Measurements from ENCODE around the gene ISG15.
A peak's percentile ranks its signal among the peaks of the same experiment; 100 is the strongest.

The ISG15 gene

DNA sequence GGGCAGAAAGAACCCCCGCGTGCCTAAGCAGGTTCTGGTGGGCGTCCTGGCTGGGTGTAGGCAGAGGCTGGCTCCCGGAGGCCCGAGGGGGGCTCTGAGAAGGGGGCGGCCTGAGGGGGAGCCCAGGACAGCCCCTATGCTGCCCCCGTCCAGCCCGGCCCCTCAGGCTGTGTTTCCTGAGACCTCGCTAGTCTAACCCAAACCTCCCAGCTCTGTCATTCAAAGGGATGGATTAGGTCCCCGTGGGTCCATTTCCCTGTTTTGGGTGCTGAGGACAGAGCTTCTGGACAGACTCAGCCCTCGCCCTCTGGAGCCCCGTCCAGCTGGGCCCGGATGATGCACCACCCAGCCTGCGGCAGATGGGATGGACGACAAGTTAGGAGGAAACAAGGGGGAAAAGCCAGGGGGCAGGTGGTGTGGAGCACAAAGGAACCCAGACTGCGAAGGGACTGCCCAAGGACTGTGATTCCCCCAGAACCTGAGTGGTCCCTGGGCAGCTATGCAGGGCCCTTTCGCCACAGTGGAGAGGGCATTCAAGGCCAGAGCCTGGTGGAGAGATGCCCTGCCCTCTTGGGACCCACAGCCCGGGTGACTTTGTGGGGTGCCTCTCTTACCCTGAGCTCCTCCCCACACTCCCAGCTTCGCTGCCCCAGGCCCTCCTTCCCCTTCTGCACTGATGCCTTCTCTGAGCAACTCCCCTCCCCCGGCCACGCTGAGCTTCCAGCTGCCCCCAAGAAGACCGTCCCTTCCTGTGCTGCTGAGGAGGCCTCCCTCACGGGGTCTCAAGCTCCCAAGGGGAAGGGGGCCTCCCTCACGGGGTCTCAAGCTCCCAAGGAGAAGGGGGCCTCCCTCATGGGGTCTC lies 16.2 kb upstream of the ISG15 start:
- no peak overlapping the region for H3K4me3 ChIP-seq (ENCODE audit: low read depth, low read length)
- H3K27me3 ChIP-seq (ENCODE audit: insufficient read depth, low read length), result peaks cover 3% of the 10 kb centered on the region; the same call in 1 of the 2 replicates
- H3K4me1 ChIP-seq (ENCODE audit: control insufficient read depth, insufficient read depth, low read length, unreplicated experiment), result no peaks in the 10 kb centered on the region
- H3K36me3 ChIP-seq (ENCODE audit: insufficient read depth, low read length), result no peaks in the 10 kb centered on the region
- H3K79me2 ChIP-seq (ENCODE audit: control insufficient read depth, insufficient read depth, low read length, unreplicated experiment), result peaks cover 5% of the 10 kb centered on the region
- no peak overlapping the region for H2AFZ ChIP-seq (ENCODE audit: low read length, unreplicated experiment)
- H3K27ac ChIP-seq (ENCODE audit: low read depth, low read length), result no peak overlapping the region

DNA sequence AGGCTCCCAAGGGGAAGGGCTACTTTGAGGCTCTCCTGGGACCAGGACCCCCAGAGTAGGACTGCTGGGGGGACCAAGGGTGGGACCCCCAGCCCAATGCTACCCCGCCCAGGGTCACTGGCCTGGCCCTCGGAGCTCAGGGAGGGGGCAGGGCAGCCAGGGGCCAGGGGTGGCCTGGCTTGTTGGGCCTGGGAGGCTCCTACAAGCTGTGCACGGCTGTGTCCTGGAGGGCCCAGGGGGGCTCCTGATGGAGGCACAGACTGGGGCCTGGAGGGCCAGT lies 15.6 kb upstream of the ISG15 start:
- no peaks in the 10 kb centered on the region for H3K4me1 ChIP-seq (ENCODE audit: control insufficient read depth, insufficient read depth, low read length, unreplicated experiment)
- H3K27ac ChIP-seq (ENCODE audit: low read depth, low read length), result no peak overlapping the region
- no peak overlapping the region for H2AFZ ChIP-seq (ENCODE audit: low read length, unreplicated experiment)
- no peak overlapping the region; the same call in 1 of the 2 replicates for H3K4me3 ChIP-seq (ENCODE audit: low read depth, low read length)
- H3K27me3 ChIP-seq (ENCODE audit: insufficient read depth, low read length), result peaks cover 3% of the 10 kb centered on the region; the same call in 1 of the 2 replicates
- H3K79me2 ChIP-seq (ENCODE audit: control insufficient read depth, insufficient read depth, low read length, unreplicated experiment), result peaks cover 5% of the 10 kb centered on the region
- H3K36me3 ChIP-seq (ENCODE audit: insufficient read depth, low read length), result no peaks in the 10 kb centered on the region

DNA sequence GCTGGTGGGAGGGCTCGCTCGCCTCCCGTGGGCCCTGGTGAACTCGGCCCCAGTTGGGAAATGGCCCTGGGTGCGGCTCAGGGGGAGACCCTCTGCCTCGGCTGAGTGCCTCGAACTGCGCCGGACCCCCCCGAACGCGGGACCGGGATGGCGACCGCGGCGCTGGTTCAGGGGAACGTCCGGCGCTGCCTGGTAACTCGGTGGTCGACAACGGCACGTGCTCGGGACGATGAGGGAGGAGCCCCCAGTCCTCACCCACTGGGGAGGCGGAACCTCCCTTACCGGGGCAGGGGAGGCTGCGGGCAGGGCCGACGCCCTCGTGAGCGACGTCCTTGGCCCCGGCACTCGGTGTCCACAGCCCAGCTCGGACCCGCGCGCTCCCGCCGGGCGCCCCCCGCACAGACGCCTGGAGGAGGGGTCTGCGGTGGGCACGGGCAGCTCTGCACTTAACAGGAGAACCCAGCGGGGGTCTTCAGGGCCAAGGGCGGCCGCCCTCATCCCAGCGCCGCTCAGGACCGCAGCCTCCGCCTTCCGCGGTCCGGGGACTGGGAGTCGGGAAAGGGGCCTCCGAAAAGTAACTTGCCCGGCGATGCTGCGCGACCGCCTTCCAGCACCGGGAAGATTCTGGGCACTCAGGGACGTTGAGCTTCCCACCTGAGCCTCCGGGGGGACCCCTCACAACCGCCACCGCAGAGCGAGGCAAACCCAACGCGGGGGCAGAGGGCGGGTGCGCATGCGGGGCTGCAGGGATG lies 15.1 kb upstream of the ISG15 start:
- H3K27ac ChIP-seq (ENCODE audit: low read depth, low read length), result no peak overlapping the region
- peak overlapping the region; percentile 97 for H3K4me3 ChIP-seq (ENCODE audit: low read depth, low read length)
- peaks cover 5% of the 10 kb centered on the region for H3K79me2 ChIP-seq (ENCODE audit: control insufficient read depth, insufficient read depth, low read length, unreplicated experiment)
- H2AFZ ChIP-seq (ENCODE audit: low read length, unreplicated experiment), result no peak overlapping the region
- no peaks in the 10 kb centered on the region for H3K36me3 ChIP-seq (ENCODE audit: insufficient read depth, low read length)
- H3K4me1 ChIP-seq (ENCODE audit: control insufficient read depth, insufficient read depth, low read length, unreplicated experiment), result no peaks in the 10 kb centered on the region
- peaks cover 3% of the 10 kb centered on the region; the same call in 1 of the 2 replicates for H3K27me3 ChIP-seq (ENCODE audit: insufficient read depth, low read length)

GRCh38 chr1:998745-998994 lies 14.6 kb upstream of the ISG15 start:
- no peaks in the 10 kb centered on the region for H3K36me3 ChIP-seq (ENCODE audit: insufficient read depth, low read length)
- H3K27me3 ChIP-seq (ENCODE audit: insufficient read depth, low read length), result peaks cover 3% of the 10 kb centered on the region; the same call in 1 of the 2 replicates
- no peak overlapping the region for H2AFZ ChIP-seq (ENCODE audit: low read length, unreplicated experiment)
- H3K4me1 ChIP-seq (ENCODE audit: control insufficient read depth, insufficient read depth, low read length, unreplicated experiment), result no peaks in the 10 kb centered on the region
- peak overlapping the region; percentile 97 for H3K4me3 ChIP-seq (ENCODE audit: low read depth, low read length)
- peak overlapping the region; percentile 99; the same call in 1 of the 2 replicates for H3K27ac ChIP-seq (ENCODE audit: low read depth, low read length)
- H3K79me2 ChIP-seq (ENCODE audit: control insufficient read depth, insufficient read depth, low read length, unreplicated experiment), result peaks cover 5% of the 10 kb centered on the region

DNA sequence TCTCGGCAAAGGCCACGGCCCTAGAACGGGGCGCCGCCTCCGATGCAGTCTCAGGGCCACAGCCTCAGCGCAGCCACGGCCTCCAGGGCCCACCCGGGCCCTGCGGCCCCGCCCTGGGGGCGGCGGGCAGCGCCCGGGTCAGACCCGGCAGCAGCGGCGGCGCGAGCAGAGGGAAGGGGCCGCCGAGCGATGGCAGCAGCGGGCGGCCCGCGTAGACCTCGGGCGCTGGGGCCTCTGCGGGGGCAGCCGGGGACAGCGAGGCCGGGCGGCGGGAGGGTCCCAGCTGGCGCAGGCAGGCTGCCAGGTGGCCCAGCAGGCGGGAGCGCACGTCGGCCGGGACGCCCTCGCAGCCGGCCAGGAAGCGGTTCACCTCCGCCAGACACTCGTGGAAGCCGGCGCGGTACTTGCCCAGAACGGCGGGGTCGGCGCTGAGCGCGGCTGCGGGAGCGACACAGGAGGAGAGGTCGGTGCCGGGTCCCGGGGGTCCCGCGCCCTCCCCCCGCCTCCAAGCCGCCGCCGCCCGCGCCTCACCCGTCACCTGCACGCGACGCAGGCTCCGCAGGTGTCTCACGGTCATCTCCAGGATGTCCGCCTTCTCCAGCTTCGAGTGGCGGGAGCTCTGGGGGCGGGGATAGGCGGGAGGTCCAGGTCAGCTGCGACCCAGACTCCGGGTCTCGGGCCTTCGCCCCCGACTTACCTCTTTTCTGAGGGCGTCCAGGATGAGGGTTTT lies 14.1 kb upstream of the ISG15 start:
- Histone ChIP-seq H2AFZ (ENCODE audit: low read length, unreplicated experiment) (no peak overlapping the region), H3K79me2 (ENCODE audit: control insufficient read depth, insufficient read depth, low read length, unreplicated experiment) (peaks cover 5% of the 10 kb centered on the region), H3K36me3 (ENCODE audit: insufficient read depth, low read length) (no peaks in the 10 kb centered on the region), H3K27me3 (ENCODE audit: insufficient read depth, low read length) (peaks cover 3% of the 10 kb centered on the region; the same call in 1 of the 2 replicates), H3K4me3 (ENCODE audit: low read depth, low read length) (peak overlapping the region; percentile 97), H3K4me1 (ENCODE audit: control insufficient read depth, insufficient read depth, low read length, unreplicated experiment) (no peaks in the 10 kb centered on the region), H3K27ac (ENCODE audit: low read depth, low read length) (peak overlapping the region; percentile 99; the same call in 1 of the 2 replicates)

DNA sequence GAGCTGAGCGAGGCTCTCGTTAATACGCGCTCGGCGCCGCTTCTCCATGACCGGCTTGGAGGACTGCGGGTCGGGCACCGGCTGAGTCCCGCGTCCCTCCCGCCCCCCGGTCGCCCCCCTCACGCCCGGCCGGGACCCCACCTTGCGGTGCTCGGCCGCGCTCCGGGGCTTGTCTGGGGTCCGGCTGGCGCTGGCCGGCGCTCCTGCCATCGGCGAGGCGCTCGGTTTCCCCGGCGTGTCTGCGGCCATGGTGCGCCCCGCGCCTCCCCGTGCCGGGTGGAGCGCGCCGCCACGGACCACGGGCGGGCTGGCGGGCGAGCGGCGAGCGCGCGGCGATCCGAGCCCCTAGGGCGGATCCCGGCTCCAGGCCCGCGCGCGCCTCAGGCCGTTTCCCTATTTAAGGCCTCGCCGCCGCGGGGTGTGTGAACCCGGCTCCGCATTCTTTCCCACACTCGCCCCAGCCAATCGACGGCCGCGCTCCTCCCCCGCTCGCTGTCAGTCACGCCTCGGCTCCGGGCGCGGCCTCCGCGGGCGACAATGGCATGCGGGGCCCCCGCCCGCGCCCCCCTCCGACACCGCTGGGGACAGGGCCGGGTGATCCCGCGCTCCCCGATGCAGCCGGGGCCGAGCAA lies 13.5 kb upstream of the ISG15 start, which contains the start of gene HES4:
HES4 (minus strand) TSS at position 373 of the 632 bp plus-strand sequence; CDS start at position 249, 124 bp downstream.
- H3K4me1 ChIP-seq (ENCODE audit: control insufficient read depth, insufficient read depth, low read length, unreplicated experiment), result peaks cover 2% of the 10 kb centered on the region
- peaks cover 5% of the 10 kb centered on the region for H3K79me2 ChIP-seq (ENCODE audit: control insufficient read depth, insufficient read depth, low read length, unreplicated experiment)
- H3K4me3 ChIP-seq (ENCODE audit: low read depth, low read length), result peak within 1 kb of the TSS; percentile 97
- peaks cover 3% of the 10 kb centered on the region; the same call in 1 of the 2 replicates for H3K27me3 ChIP-seq (ENCODE audit: insufficient read depth, low read length)
- peak within 1 kb of the TSS; percentile 99 for H3K27ac ChIP-seq (ENCODE audit: low read depth, low read length)
- no peak within 1 kb of the TSS for H2AFZ ChIP-seq (ENCODE audit: low read length, unreplicated experiment)
- no peaks in the 10 kb centered on the region for H3K36me3 ChIP-seq (ENCODE audit: insufficient read depth, low read length)

GRCh38 chr1:1000357-1001056 lies 12.8 kb upstream of the ISG15 start:
- Histone ChIP-seq H3K27ac (ENCODE audit: low read depth, low read length) (peak overlapping the region; percentile 99), H3K27me3 (ENCODE audit: insufficient read depth, low read length) (peaks cover 3% of the 10 kb centered on the region; the same call in 1 of the 2 replicates), H3K4me1 (ENCODE audit: control insufficient read depth, insufficient read depth, low read length, unreplicated experiment) (peaks cover 9% of the 10 kb centered on the region)

GRCh38 chr1:1001057-1001783 lies 12.1 kb upstream of the ISG15 start:
- peaks cover 5% of the 10 kb centered on the region for H3K79me2 ChIP-seq (ENCODE audit: control insufficient read depth, insufficient read depth, low read length, unreplicated experiment)
- H3K4me3 ChIP-seq (ENCODE audit: low read depth, low read length), result peak overlapping the region; percentile 97
- H2AFZ ChIP-seq (ENCODE audit: low read length, unreplicated experiment), result no peak overlapping the region
- peaks cover 3% of the 10 kb centered on the region; the same call in 1 of the 2 replicates for H3K27me3 ChIP-seq (ENCODE audit: insufficient read depth, low read length)
- peak overlapping the region; percentile 99 for H3K27ac ChIP-seq (ENCODE audit: low read depth, low read length)
- peaks cover 13% of the 10 kb centered on the region for H3K4me1 ChIP-seq (ENCODE audit: control insufficient read depth, insufficient read depth, low read length, unreplicated experiment)
- no peaks in the 10 kb centered on the region for H3K36me3 ChIP-seq (ENCODE audit: insufficient read depth, low read length)

More at GRCh38 chr1:1000357-1001056, 12.8 kb upstream of the ISG15 start:
- no peak overlapping the region for H2AFZ ChIP-seq (ENCODE audit: low read length, unreplicated experiment)
- no peaks in the 10 kb centered on the region for H3K36me3 ChIP-seq (ENCODE audit: insufficient read depth, low read length)
- H3K4me3 ChIP-seq (ENCODE audit: low read depth, low read length), result peak overlapping the region; percentile 97
- peaks cover 5% of the 10 kb centered on the region for H3K79me2 ChIP-seq (ENCODE audit: control insufficient read depth, insufficient read depth, low read length, unreplicated experiment)

DNA sequence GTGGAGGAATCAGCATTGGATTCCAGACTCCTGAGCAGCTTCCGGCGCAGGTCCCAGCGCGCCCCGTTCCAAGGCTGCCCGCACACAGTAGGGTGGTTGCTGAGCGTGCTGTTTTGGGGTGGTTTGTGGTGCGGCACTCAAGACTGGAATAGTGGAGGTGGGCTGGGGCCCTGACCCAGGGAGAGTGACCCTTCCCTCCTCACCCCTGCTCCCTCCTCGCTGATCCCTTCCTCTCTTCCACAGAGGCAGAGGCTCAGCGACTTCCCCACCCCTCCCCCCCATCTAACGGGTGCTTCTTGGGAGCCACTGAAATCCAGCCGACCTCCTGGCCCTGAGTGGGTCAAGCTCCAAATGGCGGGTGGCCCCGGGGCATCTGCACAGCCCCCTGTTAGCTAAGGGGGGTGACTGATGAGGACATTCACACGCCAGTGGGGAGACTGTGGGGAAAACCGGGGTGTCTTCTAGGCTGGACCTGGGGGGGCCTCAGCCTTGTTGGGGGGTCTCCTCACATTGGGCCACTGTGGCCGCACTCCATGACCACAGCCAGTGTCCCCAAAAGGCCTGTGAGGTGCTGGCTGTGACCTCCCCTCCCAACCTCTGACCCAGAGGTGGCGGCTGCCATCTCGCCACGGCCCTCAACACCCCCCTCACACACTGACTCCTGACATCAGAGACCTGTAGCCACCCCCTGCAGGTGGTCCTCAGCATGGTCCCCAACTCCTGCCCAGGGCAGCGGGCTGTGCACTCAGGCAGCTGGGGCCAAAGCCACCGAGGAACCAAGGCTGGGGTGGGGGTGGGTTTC lies 9.5 kb upstream of the ISG15 start:
- Histone ChIP-seq H3K27ac (ENCODE audit: low read depth, low read length) (no peak overlapping the region), H3K79me2 (ENCODE audit: control insufficient read depth, insufficient read depth, low read length, unreplicated experiment) (peaks cover 5% of the 10 kb centered on the region), H3K4me1 (ENCODE audit: control insufficient read depth, insufficient read depth, low read length, unreplicated experiment) (peaks cover 13% of the 10 kb centered on the region), H2AFZ (ENCODE audit: low read length, unreplicated experiment) (no peak overlapping the region), H3K27me3 (ENCODE audit: insufficient read depth, low read length) (peaks cover 3% of the 10 kb centered on the region; the same call in 1 of the 2 replicates), H3K36me3 (ENCODE audit: insufficient read depth, low read length) (no peaks in the 10 kb centered on the region), H3K4me3 (ENCODE audit: low read depth, low read length) (no peak overlapping the region)

Data from ACC112 (cell line).